GM23338 (cell line): ENCODE measurements around the gene NQO2.

ENCODE experiments used
- CTCF ChIP-seq, 2 experiments: fragments of 200-600 bp in 1 of 2; sonication (generic) in 1 of 2; conservative IDR thresholded peaks; 2 replicates each; pipeline versions ENCODE4 v1.5.1 to v1.6.1; 2016 to 2017; ENCODE audit warnings: antibody characterized with exemption in 2 of 2, low read depth in 2 of 2, mild to moderate bottlenecking in 2 of 2, moderate library complexity in 1 of 2
- EZH2 ChIP-seq: fragments of 200-600 bp; sonication (generic); IDR thresholded peaks from one replicate; pipeline ENCODE4 v1.8.0; 2017; ENCODE audit warnings: antibody characterized with exemption, mild to moderate bottlenecking, low read depth; ENCODE audit not compliant: unreplicated experiment
- EZH2phosphoT487 ChIP-seq: fragments of 200-600 bp; sonication (generic); IDR thresholded peaks from one replicate; pipeline ENCODE4 v1.8.1; 2018; ENCODE audit warnings: antibody characterized with exemption; ENCODE audit not compliant: unreplicated experiment
- NANOG ChIP-seq: IDR thresholded peaks from 2 replicates; pipeline ENCODE4 v1.6.1; 2016; ENCODE audit warnings: antibody characterized with exemption, borderline replicate concordance
- POLR2AphosphoS5 ChIP-seq: IDR thresholded peaks from 2 replicates; pipeline ENCODE4 v1.6.1; 2016; ENCODE audit warnings: antibody characterized with exemption, low read depth
- STAT1 ChIP-seq: IDR thresholded peaks from one replicate; pipeline ENCODE4 v1.6.1; 2016; ENCODE audit warnings: antibody characterized with exemption; ENCODE audit not compliant: unreplicated experiment
- ZNF331 ChIP-seq: fragments of 250-450 bp; sonication (Bioruptor Pico); IDR thresholded peaks from 2 replicates; pipeline ENCODE4 v1.5.0; 2020; ENCODE audit warnings: low read depth, mild to moderate bottlenecking, moderate library complexity
- TF ChIP-seq, protein P1 (sequence below): IDR thresholded peaks from one replicate; pipeline ENCODE4 v1.6.1; 2018; ENCODE audit warnings: antibody characterized with exemption; ENCODE audit not compliant: unreplicated experiment

- TF ChIP-seq EZH2 (no peak), EZH2phosphoT487 (no peak), CTCF (conservative IDR thresholded peaks at IDR 0.05; ENCODE audit: low read depth in 2 of 2) (no peak), POLR2AphosphoS5 (no peak), STAT1 (no peak), NANOG (no peak), ZNF331 (no peak)
- TF ChIP-seq, protein P1, sequence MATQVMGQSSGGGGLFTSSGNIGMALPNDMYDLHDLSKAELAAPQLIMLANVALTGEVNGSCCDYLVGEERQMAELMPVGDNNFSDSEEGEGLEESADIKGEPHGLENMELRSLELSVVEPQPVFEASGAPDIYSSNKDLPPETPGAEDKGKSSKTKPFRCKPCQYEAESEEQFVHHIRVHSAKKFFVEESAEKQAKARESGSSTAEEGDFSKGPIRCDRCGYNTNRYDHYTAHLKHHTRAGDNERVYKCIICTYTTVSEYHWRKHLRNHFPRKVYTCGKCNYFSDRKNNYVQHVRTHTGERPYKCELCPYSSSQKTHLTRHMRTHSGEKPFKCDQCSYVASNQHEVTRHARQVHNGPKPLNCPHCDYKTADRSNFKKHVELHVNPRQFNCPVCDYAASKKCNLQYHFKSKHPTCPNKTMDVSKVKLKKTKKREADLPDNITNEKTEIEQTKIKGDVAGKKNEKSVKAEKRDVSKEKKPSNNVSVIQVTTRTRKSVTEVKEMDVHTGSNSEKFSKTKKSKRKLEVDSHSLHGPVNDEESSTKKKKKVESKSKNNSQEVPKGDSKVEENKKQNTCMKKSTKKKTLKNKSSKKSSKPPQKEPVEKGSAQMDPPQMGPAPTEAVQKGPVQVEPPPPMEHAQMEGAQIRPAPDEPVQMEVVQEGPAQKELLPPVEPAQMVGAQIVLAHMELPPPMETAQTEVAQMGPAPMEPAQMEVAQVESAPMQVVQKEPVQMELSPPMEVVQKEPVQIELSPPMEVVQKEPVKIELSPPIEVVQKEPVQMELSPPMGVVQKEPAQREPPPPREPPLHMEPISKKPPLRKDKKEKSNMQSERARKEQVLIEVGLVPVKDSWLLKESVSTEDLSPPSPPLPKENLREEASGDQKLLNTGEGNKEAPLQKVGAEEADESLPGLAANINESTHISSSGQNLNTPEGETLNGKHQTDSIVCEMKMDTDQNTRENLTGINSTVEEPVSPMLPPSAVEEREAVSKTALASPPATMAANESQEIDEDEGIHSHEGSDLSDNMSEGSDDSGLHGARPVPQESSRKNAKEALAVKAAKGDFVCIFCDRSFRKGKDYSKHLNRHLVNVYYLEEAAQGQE = no peak
These were observed 46.1 kb downstream of the NQO2 start for GRCh38 chr6:3045777-3046176.
